GM19025 (cell line): ENCODE measurements around the gene BTG2.

ENCODE experiments used
- ATAC-seq: cut with Tn5 transposase; IDR thresholded peaks from one replicate; pipeline ENCODE4 v1.9.1; 2021; ENCODE audit warnings: mild to moderate bottlenecking, low read depth, moderate library complexity; ENCODE audit not compliant: unreplicated experiment

BTG2 gene

DNA sequence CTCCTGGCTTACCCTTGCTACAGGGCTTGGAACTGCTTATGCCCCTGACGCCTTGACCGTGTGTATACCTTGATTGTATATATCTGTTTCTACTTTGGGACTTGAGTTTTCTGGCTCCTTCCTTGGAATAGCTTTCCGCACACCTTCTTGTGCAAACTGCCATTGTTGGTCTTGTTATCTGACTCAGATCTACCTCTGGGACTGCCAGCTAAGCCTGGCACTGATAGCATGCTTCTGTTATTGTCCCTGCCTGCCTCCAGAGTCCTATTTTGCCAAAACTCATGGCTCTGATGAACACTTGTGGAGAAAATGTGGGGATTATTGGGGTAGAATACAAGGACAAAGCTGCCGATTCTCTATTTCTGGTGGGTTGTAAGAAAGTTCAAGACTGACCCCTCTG, 30.2 kb downstream of the BTG2 start:
- ATAC-seq: no peak

DNA sequence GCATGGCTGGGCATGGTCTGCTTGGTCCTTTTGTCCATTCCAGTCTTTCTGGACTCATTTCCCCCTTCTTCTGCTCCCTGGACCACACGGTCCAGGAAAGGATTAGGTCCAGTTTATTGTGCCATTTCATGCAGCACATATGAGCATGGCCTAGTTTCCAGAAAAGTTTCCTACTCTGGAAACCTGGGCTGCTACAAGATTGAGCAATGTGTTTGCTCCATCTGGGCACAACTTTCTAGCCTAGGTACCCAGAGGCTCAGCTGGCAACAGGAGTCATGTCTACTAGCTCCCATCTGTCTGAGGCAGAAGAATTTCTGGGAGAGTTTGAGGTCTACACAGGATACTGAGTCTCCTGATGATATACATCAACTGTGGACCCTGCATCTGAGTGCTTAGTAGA, 30.8 kb downstream of the BTG2 start:
- ATAC-seq: no peak

DNA sequence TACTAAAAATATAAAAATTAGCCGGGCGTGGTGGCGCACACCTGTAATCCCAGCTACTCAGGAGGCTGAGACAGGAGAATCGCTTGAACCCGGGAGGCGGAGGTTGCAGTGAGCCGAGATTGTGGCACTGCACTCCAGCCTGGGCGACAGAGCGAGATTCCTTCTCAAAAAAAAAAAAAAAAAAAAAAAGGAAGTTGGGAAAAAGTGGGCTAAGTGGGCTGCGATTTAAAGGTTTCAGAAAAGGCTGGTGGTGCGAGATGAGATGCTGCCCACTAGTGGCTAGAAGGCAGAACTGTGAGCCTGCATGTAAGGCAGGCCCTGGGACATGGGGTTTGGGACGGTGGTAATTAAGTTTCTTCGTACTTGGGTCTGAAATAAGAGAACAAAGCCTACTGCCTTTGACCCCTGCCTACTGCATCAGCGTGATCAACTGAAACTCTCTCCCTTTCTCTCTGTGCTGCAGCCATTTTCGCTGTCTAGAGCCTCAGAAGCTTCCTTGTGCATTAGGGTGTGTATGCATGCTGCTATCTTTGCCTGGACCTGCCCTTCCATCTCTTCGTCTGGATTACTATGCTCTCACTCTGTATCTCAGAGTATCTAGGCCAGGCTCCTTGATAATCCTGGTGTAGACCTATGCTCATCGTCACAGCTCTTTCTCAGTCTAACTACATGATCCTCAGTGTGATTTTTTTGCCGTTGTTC, 33.2 kb downstream of the BTG2 start:
- ATAC-seq: no peak

DNA sequence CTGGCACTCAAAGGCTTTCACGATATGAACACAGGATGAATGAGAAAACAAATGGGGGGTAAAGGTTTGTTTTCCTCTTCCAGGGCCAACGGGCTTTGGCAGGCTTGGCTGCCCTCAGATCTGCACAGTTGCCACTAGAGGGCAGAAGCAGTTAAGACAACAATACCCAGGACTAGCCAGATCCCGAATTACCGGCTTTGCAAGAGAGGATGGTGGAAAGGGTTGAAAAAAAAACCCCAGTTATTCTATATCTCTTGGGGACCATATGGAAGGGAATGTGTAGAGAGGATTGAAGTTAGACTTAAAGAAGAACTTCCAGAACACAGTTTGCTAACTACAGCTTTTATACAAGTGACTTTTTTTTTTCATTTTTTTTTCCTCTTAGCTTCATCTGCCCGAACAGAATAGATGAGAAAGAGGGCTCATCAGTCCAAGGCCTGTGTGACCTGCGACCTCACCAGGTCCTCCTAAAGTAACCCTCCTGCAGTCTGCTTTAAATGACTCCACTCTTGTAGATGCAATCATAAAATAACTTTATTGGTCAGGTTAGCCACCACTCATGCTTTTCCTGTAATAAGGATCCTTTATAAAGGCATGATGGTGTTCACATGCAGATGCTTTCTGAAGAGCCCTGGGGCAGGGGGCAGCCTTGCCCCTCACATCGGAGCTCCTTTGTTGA, 34.9 kb downstream of the BTG2 start:
- no peak for ATAC-seq

DNA sequence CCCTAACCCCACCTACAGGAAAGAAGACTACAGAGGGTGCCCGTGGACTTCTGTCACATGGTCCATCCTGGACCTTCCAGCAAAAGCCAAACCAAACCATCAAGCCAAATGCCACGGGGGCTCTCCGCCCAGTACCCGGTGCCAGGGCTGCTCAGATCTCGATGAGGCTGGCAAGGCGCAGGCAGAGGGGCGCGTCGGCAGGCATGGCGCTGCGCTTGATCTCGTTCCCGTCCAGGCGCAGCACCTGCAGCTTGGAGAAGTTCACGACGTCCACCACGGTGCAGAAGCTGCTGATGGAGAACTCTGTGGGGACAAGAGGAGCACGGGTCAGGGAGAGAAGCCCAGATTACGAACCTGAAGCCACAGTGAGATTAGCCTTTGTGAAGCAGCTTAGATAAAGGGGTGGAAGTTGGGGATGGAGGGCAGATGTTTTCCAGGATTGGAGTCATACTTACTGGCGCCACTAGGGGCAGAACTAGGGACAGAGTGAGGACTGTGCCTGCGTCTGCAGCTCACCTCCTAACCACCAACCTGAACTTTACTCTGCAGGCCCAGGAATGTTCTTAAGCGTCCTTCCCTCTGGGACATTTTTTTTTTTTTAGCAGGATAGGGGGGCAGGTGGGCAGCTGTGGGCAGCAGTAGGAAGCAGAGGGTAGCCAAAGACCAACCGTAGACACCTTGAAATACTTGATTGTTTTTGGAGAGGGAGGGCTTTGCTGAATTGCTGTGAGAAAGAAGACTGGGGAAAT, 37.0 kb downstream of the BTG2 start:
- ATAC-seq: no peak

DNA sequence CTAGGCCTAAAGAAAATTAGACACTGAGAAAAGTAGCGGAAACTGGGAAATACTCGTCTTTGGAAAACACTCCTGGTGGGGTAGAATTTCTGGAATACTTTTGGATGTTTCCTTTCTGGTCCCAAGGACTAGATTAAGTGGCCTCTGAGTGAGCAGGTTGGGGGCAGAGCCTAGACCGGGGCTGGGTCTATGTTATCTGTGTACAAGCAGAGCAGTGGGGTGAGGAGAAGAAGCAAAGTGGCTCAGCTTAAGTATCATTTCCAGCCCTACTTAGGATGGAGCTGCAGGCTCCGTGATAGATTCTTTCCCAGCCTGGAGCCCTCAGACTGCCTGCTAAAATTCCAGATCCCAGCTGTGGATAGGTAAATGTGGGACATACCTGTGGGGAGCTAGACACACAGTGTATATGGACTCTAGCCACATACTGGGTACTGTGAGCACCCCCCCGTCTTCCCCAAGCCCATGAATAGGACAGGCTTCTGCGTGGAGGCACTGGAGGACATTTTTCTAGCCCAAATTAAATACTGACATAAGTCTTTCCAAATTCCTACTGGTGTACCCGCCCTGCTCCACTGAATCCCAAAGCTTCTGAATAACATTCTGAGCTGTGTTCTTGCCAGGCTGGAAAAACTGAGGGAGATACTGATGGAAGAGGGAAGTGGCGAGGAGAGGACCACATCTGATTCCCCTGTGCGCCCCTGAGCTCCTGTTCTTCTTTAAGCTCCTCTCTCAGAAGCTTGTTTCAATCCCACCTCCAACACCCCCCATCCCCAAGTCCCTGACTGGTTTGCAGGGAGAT, 38.8 kb downstream of the BTG2 start:
- ATAC-seq: no peak

DNA sequence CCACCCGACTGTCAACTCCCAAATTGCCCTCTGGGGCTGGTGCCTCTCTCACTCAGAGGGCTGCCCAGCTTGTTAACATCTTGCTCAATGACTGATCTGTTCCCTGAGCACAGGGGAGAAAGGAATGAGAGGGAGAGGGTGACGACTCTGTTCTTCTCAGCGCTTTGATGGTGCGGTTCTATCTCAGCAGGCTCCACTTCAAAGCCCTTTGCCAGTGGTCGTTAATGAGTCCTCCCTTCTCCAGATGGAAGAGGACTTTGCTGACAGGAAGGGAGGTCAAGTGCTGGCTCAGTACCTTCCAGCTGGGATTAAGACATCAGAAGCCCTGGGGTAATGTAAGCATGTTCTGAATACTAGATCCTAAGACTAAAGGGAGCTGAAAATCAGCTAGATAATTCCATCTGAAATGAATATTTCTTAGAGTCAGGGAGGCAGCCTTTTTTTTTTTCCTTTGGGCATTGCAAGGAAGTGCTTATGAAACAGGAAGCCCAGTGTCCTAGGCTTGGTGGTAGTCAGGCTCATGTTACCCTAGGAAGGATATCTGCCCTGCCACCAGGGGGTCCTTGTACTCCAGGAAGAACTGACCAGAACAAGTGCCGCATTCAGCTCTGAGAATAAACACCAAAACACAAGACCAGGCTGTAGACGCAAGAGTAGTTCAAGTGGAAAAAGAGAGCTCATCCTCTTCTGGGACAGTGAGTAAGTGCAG, 40.9 kb downstream of the BTG2 start:
- no peak for ATAC-seq

DNA sequence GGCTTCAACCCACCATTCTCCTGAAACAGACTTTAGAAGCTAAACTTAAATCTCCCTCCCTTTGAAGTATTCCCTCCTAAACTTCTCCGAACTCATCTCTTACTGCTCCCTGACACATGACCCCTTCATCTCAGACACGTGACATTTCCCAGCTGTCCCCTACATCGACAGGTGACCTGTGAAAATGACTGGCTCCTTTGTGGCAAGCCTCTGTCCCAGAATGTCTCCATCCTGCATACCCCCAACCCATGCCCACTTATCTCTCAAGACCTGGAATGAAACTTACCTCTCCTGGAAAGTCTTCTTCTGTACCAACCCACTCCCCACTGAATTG, 41.4 kb downstream of the BTG2 start:
- no peak for ATAC-seq

DNA sequence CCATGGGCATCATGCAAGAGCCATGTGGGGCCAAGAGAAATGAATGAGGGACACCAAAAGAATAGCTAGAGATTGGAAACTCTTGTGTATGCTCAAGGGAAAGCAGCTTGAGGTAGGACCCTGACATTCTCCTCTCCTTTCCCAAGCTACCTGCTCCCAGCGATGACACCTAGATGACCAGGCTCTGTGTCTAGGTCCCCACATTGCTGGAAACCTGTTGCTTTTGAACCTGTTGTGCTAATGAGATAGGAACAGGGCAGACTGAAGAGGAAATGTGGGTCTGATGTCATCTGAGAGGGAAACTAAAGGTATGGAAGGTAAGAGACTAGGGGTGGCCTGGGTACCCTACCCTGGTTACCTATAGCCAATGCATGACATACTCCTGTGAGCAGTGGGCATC, 43.8 kb downstream of the BTG2 start:
- ATAC-seq: no peak

DNA sequence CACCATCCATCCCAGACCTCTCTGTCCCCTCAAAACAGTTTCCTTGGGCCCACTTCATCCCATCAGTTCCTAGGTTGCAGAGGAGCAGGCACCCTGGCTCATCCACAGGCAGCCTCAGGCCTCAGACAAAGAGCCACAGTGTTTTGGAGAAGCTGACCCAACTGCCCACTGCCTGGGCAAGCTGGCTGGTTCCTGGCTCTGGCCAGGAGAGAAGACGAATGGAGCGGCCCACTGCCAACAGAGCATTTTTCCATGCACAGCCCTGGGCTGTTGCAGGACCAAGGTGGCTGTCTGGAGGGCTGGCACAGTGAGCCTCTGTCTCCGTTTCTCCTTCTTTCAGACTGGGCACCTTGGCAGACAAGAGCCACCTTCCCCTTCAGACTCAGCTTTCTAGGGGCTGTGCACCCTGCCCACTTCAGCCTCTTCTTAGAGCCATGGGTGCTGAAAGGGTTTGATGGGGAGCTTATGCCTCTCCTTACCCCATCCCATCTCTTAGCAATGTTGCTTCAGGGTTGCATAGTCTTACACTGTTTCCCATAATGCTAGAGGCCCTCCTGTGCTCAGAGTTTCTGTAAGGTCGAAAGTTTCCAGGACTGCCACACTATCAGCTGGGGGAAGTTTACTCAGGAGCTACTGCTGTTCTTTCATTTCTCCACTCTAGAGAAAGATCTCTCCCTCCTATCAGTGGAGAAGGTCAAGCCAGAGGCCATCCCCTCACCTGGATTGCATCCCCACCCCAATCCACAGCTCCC, 44.6 kb downstream of the BTG2 start:
- ATAC-seq: no peak

DNA sequence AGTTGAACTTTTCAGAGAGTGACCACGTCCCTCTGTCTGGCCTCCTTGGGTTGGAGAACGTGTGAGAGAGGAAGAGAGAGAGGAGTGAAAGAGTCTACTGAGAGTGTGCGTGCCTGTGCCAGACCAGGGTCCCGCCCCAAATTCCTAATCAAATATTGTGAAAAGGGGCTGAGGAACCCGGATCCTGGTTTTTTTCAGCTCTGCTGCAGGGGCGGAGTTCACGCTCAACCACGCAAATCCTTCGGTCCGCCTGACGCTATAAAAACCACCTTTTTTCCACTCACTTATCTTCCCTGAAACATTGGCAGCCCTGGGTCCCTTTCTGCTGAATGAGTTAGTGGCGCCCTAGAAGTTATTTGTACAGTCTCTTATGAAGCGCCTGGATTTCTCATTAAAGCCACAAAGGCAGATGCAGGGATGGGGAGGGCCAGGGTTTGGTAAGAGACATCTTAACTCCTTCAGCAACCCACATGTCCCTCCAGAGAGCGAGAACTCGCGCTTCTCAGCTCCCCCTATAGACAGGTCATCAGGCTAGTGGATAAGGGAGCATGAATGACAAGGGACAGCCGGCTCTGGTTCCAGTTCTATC, 45.8 kb downstream of the BTG2 start, which contains the start of gene FMOD:
Gene FMOD (minus strand): TSS at position 86 of the 589 bp plus-strand sequence. CDS start 2,852 bp downstream, outside the sequence.
- no peak for ATAC-seq

DNA sequence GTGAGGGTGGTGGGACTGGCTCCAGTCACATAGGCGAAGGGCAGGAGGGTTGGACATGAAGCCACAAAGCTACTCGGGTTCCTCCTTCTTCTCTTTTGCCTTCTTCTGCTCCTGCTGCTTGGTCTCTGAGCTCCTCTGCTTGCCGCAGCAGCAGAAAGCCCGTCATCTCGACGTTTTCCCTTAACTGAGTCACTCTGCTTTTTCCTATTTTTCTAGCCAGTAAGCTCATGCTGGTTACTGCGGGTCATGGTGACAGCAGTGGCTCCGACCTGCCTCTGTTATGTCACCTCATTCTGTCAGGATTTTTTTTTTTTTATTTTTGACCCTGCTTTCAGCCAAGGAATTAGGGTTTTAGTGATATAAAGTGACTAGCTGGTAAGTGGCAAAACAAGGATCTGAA, 48.2 kb downstream of the BTG2 start:
- ATAC-seq: no peak

DNA sequence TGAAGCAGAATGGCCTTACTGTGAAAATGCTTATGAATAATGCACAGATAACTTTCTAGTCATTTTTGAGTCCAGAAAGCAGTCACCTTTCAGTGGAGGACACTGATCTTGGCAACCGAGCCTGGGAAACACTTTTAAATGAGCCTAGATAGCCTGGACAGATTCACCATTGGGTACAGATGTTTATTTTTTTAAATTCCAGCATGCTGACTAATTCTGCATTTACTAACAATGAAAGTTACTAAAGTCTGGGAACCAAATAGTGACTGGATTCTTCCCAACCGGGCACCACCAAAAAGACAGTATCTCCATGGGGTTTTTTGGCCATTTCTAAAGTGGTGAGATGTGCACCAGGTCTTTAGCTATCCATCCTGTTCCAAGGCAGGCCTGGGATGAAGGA, 48.9 kb downstream of the BTG2 start:
- ATAC-seq: no peak

DNA sequence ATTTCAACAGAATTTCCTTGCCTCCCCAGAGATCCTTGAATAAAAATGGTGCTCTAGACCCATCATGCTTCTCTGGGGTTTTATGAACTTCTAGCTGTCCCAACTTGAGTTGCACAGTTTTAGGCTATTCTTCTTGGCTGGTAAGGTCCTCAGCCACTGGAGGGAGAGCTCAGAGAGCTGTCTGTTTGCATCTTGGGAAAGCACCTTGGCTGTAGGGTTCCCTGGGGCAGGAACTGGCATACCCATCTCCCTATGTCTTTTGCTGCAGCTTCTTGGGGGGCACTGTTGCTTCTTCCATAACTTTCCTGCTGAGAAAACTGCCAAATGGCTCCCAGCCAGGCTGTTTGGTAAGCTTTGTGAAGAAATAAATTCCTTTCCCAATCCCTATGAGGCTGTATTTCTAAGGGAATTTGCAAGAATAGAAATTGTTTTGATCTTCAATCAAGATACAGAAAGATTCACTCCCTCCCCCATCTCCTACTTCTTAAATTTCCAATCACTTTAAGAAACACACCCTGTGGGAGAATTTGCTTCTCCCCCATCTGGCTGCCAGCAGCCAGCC, 53.8 kb downstream of the BTG2 start:
- no peak for ATAC-seq
